GM12875 (cell line): ENCODE data around the gene DNAJB6.

Experiments
- H3K4me3 ChIP-seq: one replicate; pipeline ENCODE4 v1.5.1; 2011; ENCODE audit warnings: low read depth, low read length, control low read depth
- TF ChIP-seq, protein P1 (sequence below): IDR thresholded peaks from 2 replicates; pipeline ENCODE4 v1.5.1; 2011; ENCODE audit warnings: low read depth, mild to moderate bottlenecking, control low read depth, inconsistent platforms, low read length, moderate library complexity, borderline replicate concordance; ENCODE audit not compliant: insufficient read depth

The DNAJB6 gene

GRCh38 chr7:157464111-157464970 lies 127.5 kb downstream of the DNAJB6 start:
- no peak overlapping the region for H3K4me3 ChIP-seq
- TF ChIP-seq, protein P1, sequence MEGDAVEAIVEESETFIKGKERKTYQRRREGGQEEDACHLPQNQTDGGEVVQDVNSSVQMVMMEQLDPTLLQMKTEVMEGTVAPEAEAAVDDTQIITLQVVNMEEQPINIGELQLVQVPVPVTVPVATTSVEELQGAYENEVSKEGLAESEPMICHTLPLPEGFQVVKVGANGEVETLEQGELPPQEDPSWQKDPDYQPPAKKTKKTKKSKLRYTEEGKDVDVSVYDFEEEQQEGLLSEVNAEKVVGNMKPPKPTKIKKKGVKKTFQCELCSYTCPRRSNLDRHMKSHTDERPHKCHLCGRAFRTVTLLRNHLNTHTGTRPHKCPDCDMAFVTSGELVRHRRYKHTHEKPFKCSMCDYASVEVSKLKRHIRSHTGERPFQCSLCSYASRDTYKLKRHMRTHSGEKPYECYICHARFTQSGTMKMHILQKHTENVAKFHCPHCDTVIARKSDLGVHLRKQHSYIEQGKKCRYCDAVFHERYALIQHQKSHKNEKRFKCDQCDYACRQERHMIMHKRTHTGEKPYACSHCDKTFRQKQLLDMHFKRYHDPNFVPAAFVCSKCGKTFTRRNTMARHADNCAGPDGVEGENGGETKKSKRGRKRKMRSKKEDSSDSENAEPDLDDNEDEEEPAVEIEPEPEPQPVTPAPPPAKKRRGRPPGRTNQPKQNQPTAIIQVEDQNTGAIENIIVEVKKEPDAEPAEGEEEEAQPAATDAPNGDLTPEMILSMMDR: no peak

- no peak overlapping the region for H3K4me3 ChIP-seq
- TF ChIP-seq, protein P1: no peak
Observed at GRCh38 chr7:157464971-157465886, 128.4 kb downstream of the DNAJB6 start.

- TF ChIP-seq, protein P1: no peak
- no peak overlapping the region for H3K4me3 ChIP-seq
Observed at GRCh38 chr7:157465891-157466866, 129.4 kb downstream of the DNAJB6 start.

GRCh38 chr7:157466867-157467261 lies 130.1 kb downstream of the DNAJB6 start:
- H3K4me3 ChIP-seq: no peak overlapping the region
- TF ChIP-seq, protein P1: no peak
